Activated CD8-positive, alpha-beta T cell treated with anti-CD3 and anti-CD28 coated beads, Interleukin-2, amount 10 ng/mL, durations not matched to agents 7 days and 5 days (primary cell): ENCODE results near the gene TMEM225B. TPM values are rescaled to one million over a fixed set of nuclear protein-coding genes. Genes with fewer than 3 reads are reported as not detected.
"Not testable (repeated sequence)": the region's sequence is repeated elsewhere in the genome, so short reads cannot be mapped to it uniquely, and the experiment has no call there.

ENCODE experiments used
- ATAC-seq: fragments of 150-1000 bp; cut with Tn5 transposase; one replicate; pipeline ENCODE4 v1.10.0; 2021; ENCODE audit warnings: moderate library complexity
- CTCF ChIA-PET: fragments of 350-600 bp; sonication (Branson Sonifier 250); formaldehyde crosslinking; loops from one replicate; lab custom pipeline; 2021; ENCODE audit warnings: antibody characterized with exemption; lab: Charles Lee
- POLR2A ChIA-PET: fragments of 350-600 bp; sonication (Branson Sonifier 250); formaldehyde crosslinking; loops from one replicate; lab custom pipeline; 2021; ENCODE audit warnings: antibody characterized with exemption; lab: Charles Lee
- DNase-seq: peaks from one replicate; pipeline ENCODE4 v3.0.0-alpha.2; 2020
- H3K27ac Mint-ChIP-seq: one replicate; pipeline ENCODE4 v1.8.0; 2021; ENCODE audit warnings: mild to moderate bottlenecking, mixed read lengths
- H3K27me3 Mint-ChIP-seq: one replicate; pipeline ENCODE4 v1.8.0; 2021; ENCODE audit warnings: low read depth, mixed read lengths
- H3K36me3 Mint-ChIP-seq: one replicate; pipeline ENCODE4 v1.8.0; 2021; ENCODE audit warnings: low read depth, mixed read lengths
- H3K4me1 Mint-ChIP-seq: one replicate; pipeline ENCODE4 v1.8.0; 2021; ENCODE audit warnings: low read depth, mixed read lengths
- H3K4me3 Mint-ChIP-seq: one replicate; pipeline ENCODE4 v1.8.0; 2021; ENCODE audit warnings: mild to moderate bottlenecking, mixed read lengths
- H3K9me3 Mint-ChIP-seq: one replicate; pipeline ENCODE4 v1.8.0; 2022; ENCODE audit warnings: mixed read lengths; ENCODE audit not compliant: insufficient read depth
- total RNA-seq, 2 experiments: library from RNA; stranded (reverse); gene quantifications; one replicate each; pipeline ENCODE4 v1.2.3, GENCODE V29; 2021

Gene TMEM225B
- total RNA-seq, 2 experiments from 2014 or later = 1.2 to 1.4 TPM

GRCh38 chr7:99579956-99580777 lies 17.9 kb upstream of the TMEM225B start:
- POLR2A ChIA-PET = interaction anchor here (1.0 to 3.1 kb wide), 5 partner anchors 21 to 37 kb away, joined by 3 to 22 read pairs (median 4); partner anchors contain the start of genes ZNF655 and ZSCAN25
- Mint-ChIP-seq H3K9me3 (no peaks in the 10 kb centered on the region), H3K27ac (peak overlapping the region; percentile 44), H3K36me3 (peaks cover 2% of the 10 kb centered on the region), H3K4me1 (peaks cover 20% of the 10 kb centered on the region), H3K4me3 (peak overlapping the region; percentile 76), H3K27me3 (no peaks in the 10 kb centered on the region)
- CTCF ChIA-PET = interaction anchor here (1.5 kb wide), 1 partner anchor 75 kb away, joined by 4 read pairs; no protein-coding TSS in a partner anchor
- ATAC-seq (peak; percentile 77), DNase-seq (peak; percentile 45)

- not testable (repeated sequence) for H3K9me3 Mint-ChIP-seq, H3K27me3 Mint-ChIP-seq, ATAC-seq, H3K27ac Mint-ChIP-seq, DNase-seq, H3K36me3 Mint-ChIP-seq
- CTCF ChIA-PET = interaction anchor here (1.5 kb wide), 1 partner anchor 76 kb away, joined by 4 read pairs; no protein-coding TSS in a partner anchor
- Mint-ChIP-seq H3K4me1 (peaks cover 20% of the 10 kb centered on the region), H3K4me3 (peak overlapping the region; percentile 76)
- POLR2A ChIA-PET = interaction anchor here (1.0 to 1.3 kb wide), 4 partner anchors 22 to 36 kb away, joined by 3 to 4 read pairs (median 4); partner anchors contain the start of gene ZSCAN25
These were observed 17.2 kb upstream of the TMEM225B start for GRCh38 chr7:99580778-99581332.

DNA sequence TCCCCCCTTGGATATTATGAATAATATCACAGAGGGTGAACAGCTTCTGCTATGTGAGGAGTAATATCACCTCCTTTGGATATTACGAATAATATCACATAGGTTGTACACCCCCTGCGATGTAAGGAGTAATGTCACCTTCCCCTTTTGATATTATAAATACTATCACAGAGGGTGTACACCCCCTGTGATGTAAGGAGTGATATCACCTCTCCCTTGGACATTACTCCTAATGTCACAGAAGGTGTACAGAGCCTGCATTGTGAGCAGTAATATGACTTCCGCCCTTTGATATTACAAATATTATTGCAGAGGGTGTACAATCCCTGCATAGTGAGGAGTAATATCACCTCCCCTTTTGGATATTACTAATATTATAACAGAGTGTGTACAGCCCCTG lies 9.2 kb upstream of the TMEM225B start:
- Mint-ChIP-seq H3K4me3 (no peak overlapping the region), H3K9me3 (no peaks in the 10 kb centered on the region), H3K27me3 (no peaks in the 10 kb centered on the region), H3K4me1 (no peaks in the 10 kb centered on the region), H3K27ac (no peak overlapping the region), H3K36me3 (no peaks in the 10 kb centered on the region)
- DNase-seq = no peak
- CTCF ChIA-PET = no interaction called here
- peak; percentile 31 for ATAC-seq
- POLR2A ChIA-PET = no interaction called here

DNA sequence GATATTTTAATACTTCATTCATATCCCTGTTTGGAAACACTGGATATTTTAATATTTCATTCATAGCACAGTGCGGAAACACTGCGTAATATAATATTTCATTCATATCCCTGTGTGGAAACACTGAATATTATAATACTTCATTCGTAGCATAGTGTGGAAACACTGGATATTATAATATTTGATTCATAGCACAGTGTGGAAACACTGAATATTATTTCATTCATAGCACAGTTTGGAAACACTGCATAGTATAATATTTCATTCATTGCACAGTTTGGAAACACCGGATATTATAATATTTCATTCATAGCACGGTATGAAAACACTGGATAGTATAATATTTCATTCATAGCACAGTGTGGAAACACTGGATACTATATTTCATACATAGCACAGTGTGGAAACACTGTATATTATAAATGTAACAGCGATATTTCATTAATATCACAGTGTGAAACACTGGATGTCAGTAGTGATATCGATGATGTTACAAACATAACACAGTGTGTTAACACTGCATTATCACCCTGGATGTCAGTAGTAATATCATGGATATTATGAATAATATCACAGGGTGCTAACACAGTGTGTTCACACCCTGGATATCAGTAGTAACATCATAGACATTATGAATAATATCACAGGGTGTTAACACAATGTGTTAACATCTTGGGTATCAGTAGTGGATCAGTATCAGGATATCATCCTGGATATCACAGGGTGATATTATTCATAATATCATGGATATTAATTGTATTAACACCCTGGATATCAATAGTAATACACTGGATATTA lies 2.9 kb upstream of the TMEM225B start:
- Mint-ChIP-seq H3K4me3 (no peak overlapping the region), H3K27ac (no peak overlapping the region), H3K9me3 (no peaks in the 10 kb centered on the region), H3K27me3 (no peaks in the 10 kb centered on the region), H3K36me3 (no peaks in the 10 kb centered on the region), H3K4me1 (no peaks in the 10 kb centered on the region)
- ChIA-PET POLR2A (no interaction called here), CTCF (no interaction called here)
- ATAC-seq (peak; percentile 32), DNase-seq (no peak)

- Mint-ChIP-seq H3K4me3 (no peak overlapping the region), H3K4me1 (no peaks in the 10 kb centered on the region), H3K36me3 (no peaks in the 10 kb centered on the region), H3K27me3 (no peaks in the 10 kb centered on the region), H3K27ac (no peak overlapping the region), H3K9me3 (no peaks in the 10 kb centered on the region)
- ATAC-seq (no peak), DNase-seq (no peak)
- POLR2A ChIA-PET = no interaction called here
- CTCF ChIA-PET = no interaction called here
These were observed 1.6 kb upstream of the TMEM225B start for GRCh38 chr7:99596408-99596955.

GRCh38 chr7:99599836-99600235 lies 1.8 kb downstream of the TMEM225B start:
- DNase-seq (no peak), ATAC-seq (no peak)
- no peaks in the 10 kb centered on the region for H3K36me3 Mint-ChIP-seq
- H3K4me1 Mint-ChIP-seq = peaks cover 11% of the 10 kb centered on the region
- POLR2A ChIA-PET = no interaction called here
- CTCF ChIA-PET = no interaction called here
- no peak overlapping the region for H3K4me3 Mint-ChIP-seq
- H3K27me3 Mint-ChIP-seq = no peaks in the 10 kb centered on the region
- H3K9me3 Mint-ChIP-seq = no peaks in the 10 kb centered on the region
- no peak overlapping the region for H3K27ac Mint-ChIP-seq

GRCh38 chr7:99601656-99602310 lies 3.7 kb downstream of the TMEM225B start:
- Mint-ChIP-seq H3K27ac (no peak overlapping the region), H3K9me3 (no peaks in the 10 kb centered on the region), H3K4me3 (no peak overlapping the region), H3K27me3 (no peaks in the 10 kb centered on the region), H3K36me3 (no peaks in the 10 kb centered on the region), H3K4me1 (peaks cover 11% of the 10 kb centered on the region)
- ATAC-seq (no peak), DNase-seq (peak; percentile 18)
- POLR2A ChIA-PET = interaction anchor here (1.4 kb wide), 1 partner anchor 44 kb away, joined by 3 read pairs; the partner anchor contains the start of gene ZNF655
- CTCF ChIA-PET = interaction anchor here (1.0 to 1.1 kb wide), 2 partner anchors 14 to 23 kb away, joined by 3 read pairs; partner anchors contain the start of gene ZSCAN25

DNA sequence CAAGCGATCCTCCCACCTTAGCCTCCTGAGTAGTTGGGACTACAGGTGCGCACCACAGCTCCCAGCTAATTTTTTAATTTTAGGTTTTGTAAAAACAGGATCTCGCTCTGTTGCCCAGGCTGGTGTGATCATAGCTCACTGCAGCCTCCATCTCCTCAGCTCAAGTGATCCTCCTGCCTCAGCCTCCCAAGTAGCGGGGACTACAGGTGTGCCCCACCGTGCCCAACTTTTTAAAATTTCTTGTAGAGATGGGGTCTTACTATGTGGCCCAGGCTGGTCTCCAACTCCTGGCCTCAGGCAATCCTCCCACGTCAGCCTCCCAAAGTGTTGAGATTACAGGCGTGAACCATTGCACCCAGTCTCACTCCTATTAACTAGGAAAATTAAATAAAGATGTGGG lies 7.5 kb downstream of the TMEM225B start:
- no peak overlapping the region for H3K4me3 Mint-ChIP-seq
- H3K27ac Mint-ChIP-seq = no peak overlapping the region
- CTCF ChIA-PET = interaction anchor here (1.2 to 1.6 kb wide), 3 partner anchors 11 to 313 kb away, joined by 3 to 4 read pairs (median 3); partner anchors contain the start of gene ZSCAN25
- H3K9me3 Mint-ChIP-seq = no peaks in the 10 kb centered on the region
- peaks cover 11% of the 10 kb centered on the region for H3K4me1 Mint-ChIP-seq
- ATAC-seq (no peak), DNase-seq (no peak)
- H3K27me3 Mint-ChIP-seq = no peaks in the 10 kb centered on the region
- no peaks in the 10 kb centered on the region for H3K36me3 Mint-ChIP-seq
- POLR2A ChIA-PET = interaction anchor here (1.5 kb wide), 1 partner anchor 11 kb away, joined by 6 read pairs; the partner anchor contains the start of gene ZSCAN25

GRCh38 chr7:99606531-99606930 lies 8.5 kb downstream of the TMEM225B start:
- ATAC-seq (no peak), DNase-seq (no peak)
- Mint-ChIP-seq H3K27me3 (no peaks in the 10 kb centered on the region), H3K4me1 (peaks cover 11% of the 10 kb centered on the region), H3K4me3 (no peak overlapping the region), H3K9me3 (no peaks in the 10 kb centered on the region), H3K36me3 (no peaks in the 10 kb centered on the region), H3K27ac (no peak overlapping the region)
- CTCF ChIA-PET = no interaction called here
- POLR2A ChIA-PET = interaction anchor here (0.7 kb wide), 1 partner anchor 10 kb away, joined by 3 read pairs; the partner anchor contains the start of gene ZSCAN25

DNA sequence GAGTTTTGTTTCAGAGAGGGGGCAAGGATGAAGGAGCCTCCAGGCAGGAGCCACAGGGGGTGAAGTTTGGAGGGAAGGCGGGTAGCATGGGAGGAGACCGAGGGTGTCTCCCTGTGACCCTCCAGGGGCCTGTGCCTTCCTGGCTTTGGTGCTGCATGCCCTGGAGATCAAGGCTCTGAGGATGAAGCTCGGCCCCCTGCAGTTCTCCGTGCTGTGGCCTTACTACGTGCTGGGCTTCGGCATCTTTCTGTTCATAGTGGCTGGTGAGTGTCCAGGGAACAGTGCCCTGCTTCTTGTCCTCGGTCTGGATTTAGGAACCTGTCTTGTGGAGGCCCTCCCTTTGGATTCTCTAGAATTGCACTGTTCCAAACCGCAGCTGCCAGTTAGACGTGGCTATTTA lies 9.5 kb downstream of the TMEM225B start:
- H3K4me1 Mint-ChIP-seq = peaks cover 7% of the 10 kb centered on the region
- no peak overlapping the region for H3K4me3 Mint-ChIP-seq
- no peaks in the 10 kb centered on the region for H3K9me3 Mint-ChIP-seq
- H3K27ac Mint-ChIP-seq = no peak overlapping the region
- H3K27me3 Mint-ChIP-seq = no peaks in the 10 kb centered on the region
- CTCF ChIA-PET = no interaction called here
- no peaks in the 10 kb centered on the region for H3K36me3 Mint-ChIP-seq
- DNase-seq (no peak), ATAC-seq (no peak)
- POLR2A ChIA-PET = no interaction called here

DNA sequence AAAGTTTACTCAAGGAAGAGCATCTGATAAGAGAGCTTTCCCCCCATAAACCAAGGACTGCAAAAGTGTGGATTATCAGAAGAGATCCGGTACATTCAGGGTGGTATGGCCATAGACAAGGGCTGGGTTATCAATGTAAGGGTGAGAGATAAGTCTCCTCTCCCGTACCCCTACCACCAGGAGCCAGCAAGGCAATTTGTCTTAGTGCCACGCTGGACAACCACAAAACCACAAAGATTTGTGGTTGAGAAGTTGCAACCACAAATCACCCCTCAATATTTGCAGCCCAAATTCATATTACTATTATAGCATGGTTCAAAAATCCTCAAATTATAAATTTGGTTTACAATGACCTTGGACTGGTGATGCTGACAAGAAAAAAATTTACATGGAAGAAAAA lies 16.4 kb downstream of the TMEM225B start:
- no peak for ATAC-seq
- Mint-ChIP-seq H3K27ac (no peak overlapping the region), H3K4me3 (peak overlapping the region; percentile 19), H3K36me3 (peaks cover 23% of the 10 kb centered on the region), H3K27me3 (no peaks in the 10 kb centered on the region), H3K4me1 (peaks cover 47% of the 10 kb centered on the region), H3K9me3 (no peaks in the 10 kb centered on the region)
- DNase-seq = no peak
- CTCF ChIA-PET = no interaction called here
- POLR2A ChIA-PET = interaction anchor here (1.2 to 4.0 kb wide), 2 partner anchors 10 to 56 kb away, joined by 4 to 45 read pairs; partner anchors contain the start of gene ZNF655
